K562 (cell line): ENCODE data around the gene RTP5. TPM values are rescaled to one million over a fixed set of nuclear protein-coding genes. Genes with fewer than 3 reads are reported as not detected.

Experiments used
- ATAC-seq: fragments of 200-7000 bp; cut with Tn5 transposase; 3 replicates; pipeline ENCODE4 v1.9.1; 2020; ENCODE audit warnings: moderate library complexity
- BruUV-seq: library from RNA; stranded (reverse); fragments of 400-500 nt; replicated peaks from 2 replicates; lab custom pipeline; 2021; lab: Mats Ljungman, UMichigan
- CTCF ChIA-PET: fragments of 300-600 bp; formaldehyde crosslinking; extraction: SDS; loops from one replicate; lab custom pipeline; 2021; ENCODE audit warnings: low intra/inter-chr PET ratio; lab: Yijun Ruan, JAX
- POLR2A ChIA-PET: fragments of 300-600, 350-650 bp; sonication (Branson Sonifier 250); formaldehyde crosslinking; extraction: SDS; loops from one replicate; lab custom pipeline; 2021; ENCODE audit warnings: antibody characterized with exemption, inconsistent platforms; lab: Yijun Ruan, JAX
- DNase-seq, 4 experiments: peaks; one replicate each; pipeline versions ENCODE4 v3.0.0 to v3.0.0-alpha.2; 2011 to 2018; ENCODE audit warnings: low spot score in 3 of 4, mixed read lengths in 3 of 4; ENCODE audit errors: extremely low read depth in 1 of 4
- FAIRE-seq: peaks from 2 replicates; lab custom pipeline; 2011; peaks lifted over from hg19 to GRCh38; lab: Jason Lieb, UNC
- H2AFZ ChIP-seq: 2 replicates; pipeline ENCODE4 v1.6.0; 2011; ENCODE audit warnings: low read depth, low read length, control low read depth, inconsistent platforms
- H3K27ac ChIP-seq: fragments of 200-600 bp; 3 replicates; pipeline ENCODE4 v1.8.0; 2011; ENCODE audit warnings: low read depth, mild to moderate bottlenecking, control low read depth, inconsistent platforms, low read length, moderate library complexity, mixed read lengths; ENCODE audit errors: extremely low read depth
- H3K27me3 ChIP-seq, 2 experiments: fragments of 300-600 bp in 1 of 2; 2 replicates in 1 of 2; 3 replicates in 1 of 2; pipeline versions ENCODE4 v1.6.0 to v1.8.0; 2011; ENCODE audit warnings: inconsistent platforms in 2 of 2, low read length in 2 of 2, mild to moderate bottlenecking in 1 of 2, mixed read lengths in 1 of 2, moderate library complexity in 1 of 2; ENCODE audit not compliant: control insufficient read depth in 2 of 2, insufficient read depth in 2 of 2
- H3K36me3 ChIP-seq: fragments of 300-600 bp; 3 replicates; pipeline ENCODE4 v1.8.0; 2011; ENCODE audit warnings: mild to moderate bottlenecking, low read length, inconsistent platforms; ENCODE audit not compliant: control insufficient read depth, insufficient read depth
- H3K4me1 ChIP-seq, 2 experiments: fragments of 200-600 bp in 1 of 2; replicated peaks in 1 of 2; 2 replicates in 1 of 2; 3 replicates in 1 of 2; pipeline versions ENCODE4 v1.5.1 to v1.8.0; 2011; ENCODE audit warnings: inconsistent platforms in 2 of 2, low read length in 2 of 2, mild to moderate bottlenecking in 1 of 2, mixed read lengths in 1 of 2, moderate library complexity in 1 of 2; ENCODE audit not compliant: control insufficient read depth in 2 of 2, insufficient read depth in 2 of 2
- H3K4me2 ChIP-seq: 2 replicates; pipeline ENCODE4 v1.6.1; 2011; ENCODE audit warnings: low read length, control low read depth, inconsistent platforms, mixed read lengths; ENCODE audit not compliant: insufficient read depth
- H3K4me3 ChIP-seq: fragments of 200-600 bp; sonication (generic), shearing (Covaris generic); 2 replicates; pipeline ENCODE4 v1.5.1; 2016; ENCODE audit warnings: control low read depth, inconsistent platforms
- H3K79me2 ChIP-seq: fragments of 200-600 bp; 3 replicates; pipeline ENCODE4 v1.8.0; 2011; ENCODE audit warnings: low read length, inconsistent platforms; ENCODE audit not compliant: control insufficient read depth, insufficient read depth
- H3K9ac ChIP-seq, 2 experiments: 2 replicates each; pipeline versions ENCODE4 v1.6.0 to v1.6.1; 2011; ENCODE audit warnings: low read depth in 2 of 2, low read length in 2 of 2, control low read depth in 1 of 2, inconsistent platforms in 1 of 2, mild to moderate bottlenecking in 1 of 2, mixed read lengths in 1 of 2; ENCODE audit not compliant: insufficient read depth in 1 of 2
- H3K9me1 ChIP-seq: one replicate; pipeline ENCODE4 v1.6.0; 2011; ENCODE audit warnings: inconsistent platforms, mild to moderate bottlenecking, low read length, moderate library complexity; ENCODE audit not compliant: control insufficient read depth, insufficient read depth
- H3K9me3 ChIP-seq: replicated peaks from 2 replicates; pipeline ENCODE4 v1.5.1; 2011; ENCODE audit warnings: low read depth, low read length, inconsistent platforms; ENCODE audit not compliant: control insufficient read depth, insufficient read depth
- H4K20me1 ChIP-seq: replicated peaks from 2 replicates; pipeline ENCODE4 v1.6.1; 2011; ENCODE audit warnings: low read length, inconsistent platforms, mixed read lengths; ENCODE audit not compliant: control insufficient read depth, insufficient read depth
- CTCFL ChIP-seq: IDR thresholded peaks from 2 replicates; pipeline ENCODE4 v1.6.1; 2011; ENCODE audit warnings: borderline replicate concordance, low read depth, mild to moderate bottlenecking, moderate library complexity, low read length; ENCODE audit not compliant: insufficient read depth, poor library complexity, severe bottlenecking
- GTF2E2 ChIP-seq: fragments of 200-800 bp; sonication (Bioruptor generic); IDR thresholded peaks from 2 replicates; pipeline ENCODE4 v1.6.1; 2016; ENCODE audit warnings: missing genetic modification characterization, missing compliant biosample characterization
- HDAC6 ChIP-seq: IDR thresholded peaks from 2 replicates; pipeline ENCODE4 v1.6.1; 2012; ENCODE audit warnings: low read depth, mild to moderate bottlenecking, control low read depth, inconsistent platforms, low read length, moderate library complexity
- NONO ChIP-seq, 2 experiments: fragments of 200-400 bp in 1 of 2; fragments of 450-650 bp in 1 of 2; formaldehyde crosslinking in 1 of 2; IDR thresholded peaks; 2 replicates each; pipeline ENCODE4 v1.6.1; 2017; ENCODE audit warnings: low read depth in 2 of 2, mild to moderate bottlenecking in 2 of 2, moderate library complexity in 2 of 2, low read length in 1 of 2
- RB1 ChIP-seq: fragments of 450-650 bp; IDR thresholded peaks from 2 replicates; pipeline ENCODE4 v1.6.1; 2017; ENCODE audit warnings: low read depth, mild to moderate bottlenecking
- SP1 ChIP-seq: sonication (generic); formaldehyde crosslinking; IDR thresholded peaks from 2 replicates; pipeline ENCODE4 v1.8.1; 2022; ENCODE audit warnings: mild to moderate bottlenecking, missing genetic modification reagents
- ZNF133 ChIP-seq: fragments of 250-450 bp; sonication (Bioruptor Pico); IDR thresholded peaks from 2 replicates; pipeline ENCODE4 v1.4.0; 2020; ENCODE audit warnings: mild to moderate bottlenecking
- ZNF24 ChIP-seq: fragments of 450-650 bp; IDR thresholded peaks from 2 replicates; pipeline ENCODE4 v1.6.1; 2016
- ZNF668 ChIP-seq: fragments of 250-450 bp; sonication (Bioruptor Pico); IDR thresholded peaks from 2 replicates; pipeline ENCODE4 v1.8.0; 2022; ENCODE audit warnings: mild to moderate bottlenecking, inconsistent platforms
- WGBS: fragments of 100-300 bp; shearing (Covaris generic); methylation state at CpG from one replicate; pipeline ENCODE4 v1.1.6; 2016; ENCODE audit warnings: low coverage, mixed read lengths; ENCODE audit not compliant: insufficient coverage; ENCODE audit errors: missing lambda C conversion rate; 5-methylcytosine and 5-hydroxymethylcytosine counted together
- in situ Hi-C: fragments of 300-500 bp; cut with MboI; formaldehyde crosslinking; loops from 4 replicates; pipeline ENCODE4 v1.15.0; 2018; ENCODE audit warnings: inconsistent platforms, mixed read lengths
- intact Hi-C: fragments of 100-400 bp; cut with micrococcal nuclease; formaldehyde crosslinking; loops from 2 replicates; pipeline ENCODE4 v1.14.2; 2022
- polyA plus RNA-seq, 8 experiments: library from polyadenylated mRNA; depleted of rRNA in 4 of 8; stranded (reverse) in 5 of 8; unstranded in 3 of 8; fragments of >200 nt; fragmentation: Nextera tagmentation in 2 of 8; fragmentation: Illumina TruSeq in 1 of 8; extraction: Ambion mirVana in 2 of 8; extraction: Trizol in 1 of 8; gene quantifications; 2 replicates each; pipeline versions ENCODE4 v1.2.1 to v1.2.3, GENCODE V29; 2011 to 2014; ENCODE audit warnings: inconsistent platforms in 1 of 8, missing spikeins in 1 of 8
- total RNA-seq, 7 experiments: library from RNA; depleted of rRNA in 6 of 7; stranded (reverse); fragments of >200 nt in 6 of 7; fragmentation: Illumina TruSeq in 2 of 7; extraction: Trizol in 2 of 7; gene quantifications; 2 replicates each; pipeline versions ENCODE4 v1.2.1 to v1.2.3, GENCODE V29; 2011 to 2021; ENCODE audit warnings: low replicate concordance in 1 of 7

RTP5 gene
- total and polyA plus RNA-seq, 9 of the 15 experiments (the other 6 are each of a cell fraction or from before 2014, with no cell fraction given): not detected

DNA sequence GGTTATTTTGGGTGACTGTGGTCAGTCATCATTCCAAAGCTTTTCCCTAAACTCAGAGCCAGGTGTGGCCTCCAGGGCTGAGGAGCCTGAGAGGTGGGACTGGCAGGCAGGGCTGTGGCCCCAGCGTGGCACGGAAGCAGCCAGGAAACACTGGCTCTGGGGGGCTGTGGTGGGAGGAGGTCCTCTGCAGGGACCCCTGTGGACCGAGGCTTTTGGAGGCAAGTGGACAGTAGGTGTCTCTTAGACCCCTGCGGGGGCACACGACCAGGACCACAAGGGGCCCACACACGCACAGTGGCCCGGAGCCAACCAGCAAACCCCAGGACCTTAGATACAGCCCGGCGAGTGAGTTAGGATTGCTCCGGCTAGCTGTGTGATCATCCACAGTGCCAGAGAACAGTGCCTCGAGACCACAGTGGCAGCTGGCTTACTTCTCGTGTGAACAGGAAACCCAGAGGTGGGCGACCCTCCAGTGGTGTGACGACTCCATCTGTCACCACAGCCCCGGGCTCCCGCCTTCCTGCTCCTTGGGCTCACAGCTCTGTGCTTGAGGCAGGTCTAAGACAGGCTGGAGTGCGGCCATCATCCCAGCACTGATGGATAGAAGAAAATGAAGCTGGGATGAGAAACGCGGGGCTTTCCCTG lies 1.6 kb upstream of the RTP5 start:
- peaks cover 0 to 54% of the 10 kb centered on the region in 2 experiments; a peak in 2 of 5 replicates for H3K4me1 ChIP-seq
- intact Hi-C loops: no loop called here
- 5% methylated on average over 15 of the region's 19 CpGs for WGBS
- H3K9me3 ChIP-seq: peaks cover 4% of the 10 kb centered on the region; the same call in 1 of the 2 replicates
- H3K27me3 ChIP-seq: peaks cover 4 to 64% of the 10 kb centered on the region in 2 experiments; a peak in 4 of 5 replicates
- H3K79me2 ChIP-seq: no peaks in the 10 kb centered on the region
- no peak overlapping the region for H3K4me3 ChIP-seq
- DNase-seq: no peak
- in situ Hi-C loops: no loop called here
- ChIA-PET CTCF (no interaction called here), POLR2A (interaction anchor here (0.6 to 1.2 kb wide), 4 partner anchors 12 to 598 kb away, joined by 3 to 4 read pairs (median 4); no protein-coding TSS in a partner anchor)
- no peak overlapping the region for H3K4me2 ChIP-seq
- no peaks in the 10 kb centered on the region for H3K36me3 ChIP-seq
- H3K9ac ChIP-seq: no peak overlapping the region
- FAIRE-seq: no peak
- ATAC-seq: no peak
- H3K27ac ChIP-seq: no peak overlapping the region
- H3K9me1 ChIP-seq: no peaks in the 10 kb centered on the region
- BruUV-seq: no TSS peak
- H4K20me1 ChIP-seq: peaks cover 5% of the 10 kb centered on the region
- TF ChIP-seq HDAC6 (no peak), GTF2E2 (no peak), RB1 (no peak), CTCFL (no peak), ZNF668 (CRISPR knock-in tag) (no peak), SP1 (CRISPR knock-in tag) (no peak), ZNF24 (no peak), ZNF133 (CRISPR knock-in tag) (no peak), NONO (IDR thresholded peaks at IDR 0.05; ENCODE audit: low read depth in 2 of 2, low read length in 1 of 2) (no peak)
- H2AFZ ChIP-seq: no peak overlapping the region
